GM13976 (cell line): ENCODE results near the gene ATP4A.

Source experiments
- DNase-seq: peaks from one replicate; pipeline ENCODE4 v3.0.0; 2012; ENCODE audit warnings: low spot score
- CTCF ChIP-seq: IDR thresholded peaks from 2 replicates; pipeline ENCODE4 v1.5.1; 2012; ENCODE audit warnings: borderline replicate concordance, mild to moderate bottlenecking; ENCODE audit not compliant: insufficient read depth; ENCODE audit errors: extremely low read depth, missing control alignments, control extremely low read depth
- in situ Hi-C: fragments of 300-500 bp; cut with MboI; formaldehyde crosslinking; loops from one replicate; pipeline ENCODE4 v1.12.0; 2022; ENCODE audit warnings: low sequenced_read_pairs, mixed read lengths, inconsistent platforms; ENCODE audit not compliant: unreplicated experiment

ATP4A gene

DNA sequence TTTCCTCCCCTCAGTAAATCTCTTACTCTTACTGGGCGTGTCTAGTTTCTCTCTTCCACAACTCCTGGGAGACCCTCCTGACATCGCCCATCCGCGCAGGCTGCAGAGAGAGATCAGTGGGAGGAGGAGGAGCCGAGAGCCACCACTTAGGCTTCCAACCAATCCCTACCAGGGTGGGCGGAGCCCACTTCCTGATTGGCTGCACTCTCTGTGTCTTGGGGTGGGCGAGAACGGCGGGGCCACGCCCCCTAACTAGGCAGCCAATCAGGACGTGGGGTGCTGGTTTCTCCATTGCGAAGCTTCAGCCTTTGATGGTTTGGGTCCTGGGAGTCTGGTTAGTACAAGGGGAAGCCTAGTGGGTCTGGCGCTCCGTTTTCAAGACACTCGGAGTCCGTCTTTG, 22.4 kb upstream of the ATP4A start, which contains the start of gene PMIS2:
PMIS2 (plus strand) TSS at position 326 of the 400 bp plus-strand sequence. CDS start 87 bp downstream, outside the sequence.
- in situ Hi-C loops = no loop called here
- DNase-seq = no peak
- no peak for TF ChIP-seq CTCF

- DNase-seq = no peak
- no peak for TF ChIP-seq CTCF
- in situ Hi-C loops = no loop called here
Measured at GRCh38 chr19:35582760-35583159, 19.3 kb upstream of the ATP4A start.

- TF ChIP-seq CTCF = no peak
- in situ Hi-C loops = no loop called here
- no peak for DNase-seq
Measured at GRCh38 chr19:35578707-35579106, 15.2 kb upstream of the ATP4A start.

- in situ Hi-C loops = no loop called here
- DNase-seq = no peak
- TF ChIP-seq CTCF = no peak
Measured at GRCh38 chr19:35577918-35578317, 14.5 kb upstream of the ATP4A start.

GRCh38 chr19:35571406-35571965, 8.0 kb upstream of the ATP4A start:
- in situ Hi-C loops = no loop called here
- TF ChIP-seq CTCF = no peak
- DNase-seq = no peak

GRCh38 chr19:35569281-35569781, 5.9 kb upstream of the ATP4A start:
- in situ Hi-C loops = no loop called here
- no peak for TF ChIP-seq CTCF
- no peak for DNase-seq
